HG03342 (cell line): ENCODE measurements around the gene LIPF.
"Not testable (repeated sequence)": the region's sequence is repeated elsewhere in the genome, so short reads cannot be mapped to it uniquely, and the experiment has no call there.

Source experiments
- ATAC-seq: cut with Tn5 transposase; IDR thresholded peaks from one replicate; pipeline ENCODE4 v1.9.1; 2021; ENCODE audit warnings: mild to moderate bottlenecking, moderate library complexity; ENCODE audit not compliant: unreplicated experiment

Gene LIPF

DNA sequence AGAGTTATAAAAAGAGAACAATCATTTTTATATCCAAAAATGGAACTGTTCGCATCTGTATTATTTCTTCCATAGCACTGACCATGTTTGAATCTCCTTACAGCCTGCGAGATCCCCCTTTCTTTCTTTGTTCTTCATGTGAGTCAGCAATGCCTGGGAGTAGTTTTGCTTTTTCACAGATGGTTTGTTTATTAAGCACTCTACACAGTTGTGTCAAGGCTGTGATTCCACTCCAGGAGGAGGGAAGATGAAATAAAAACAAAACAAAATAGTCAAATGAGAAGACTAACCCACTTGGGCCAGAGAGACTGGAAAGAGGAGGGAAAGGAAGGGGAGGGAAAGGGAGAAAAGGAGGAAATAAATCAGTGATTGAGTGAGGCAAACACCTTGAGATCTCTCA, 7.8 kb downstream of the LIPF start:
- ATAC-seq = no peak

DNA sequence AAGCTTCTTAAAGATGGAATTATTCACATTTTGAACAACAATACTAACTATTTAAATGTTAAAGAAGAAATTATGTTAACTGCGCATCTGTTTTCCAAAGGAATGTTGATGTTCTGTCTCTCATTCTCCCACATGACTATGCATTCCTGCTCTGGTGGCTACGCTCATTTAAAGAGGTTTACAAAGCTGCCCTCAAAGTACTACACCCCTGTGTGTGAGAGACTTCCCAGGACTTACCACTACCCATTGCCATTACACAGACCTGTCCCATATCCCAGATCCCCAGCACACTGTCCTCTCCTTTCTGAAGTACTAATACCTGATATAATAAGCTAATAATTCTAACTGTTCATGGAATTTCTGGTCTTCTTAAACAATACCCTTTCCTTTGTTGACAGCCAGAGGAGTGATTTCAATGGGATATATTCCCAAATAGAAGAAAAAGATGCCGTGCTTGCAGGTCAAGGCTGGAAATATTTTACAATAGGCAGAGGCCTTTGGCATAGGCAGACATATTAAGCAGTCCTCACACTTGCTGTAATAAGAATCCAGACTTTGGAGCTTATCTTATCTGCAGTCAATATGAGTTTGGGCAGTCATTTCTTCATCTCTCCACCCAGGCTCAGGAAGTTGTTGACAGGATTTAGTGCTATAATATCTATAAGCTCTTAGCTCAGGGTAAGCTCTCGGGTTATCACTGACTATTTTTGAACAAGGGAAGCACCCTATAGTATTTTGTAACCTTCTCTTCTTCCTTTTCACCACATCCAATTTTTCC, 12.2 kb downstream of the LIPF start:
- ATAC-seq = no peak

DNA sequence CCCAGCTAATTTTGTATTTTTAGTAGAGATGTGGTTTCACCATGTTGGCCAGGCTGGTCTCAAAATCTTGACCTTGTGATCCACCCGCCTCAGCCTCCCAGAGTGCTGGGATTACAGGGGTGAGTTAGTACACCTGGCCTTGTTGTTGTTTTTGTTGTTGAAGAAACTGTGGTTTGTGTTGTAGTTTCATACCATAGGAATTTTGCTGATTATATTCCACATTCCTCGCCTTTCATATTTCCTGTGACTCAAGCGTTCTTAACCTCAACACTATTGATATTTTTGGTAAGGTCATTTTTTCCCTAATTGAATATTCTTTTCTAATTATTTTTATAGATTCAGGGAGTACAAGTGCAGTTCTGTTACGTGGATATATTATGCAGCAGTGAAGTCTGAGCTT, 16.7 kb downstream of the LIPF start:
- no peak for ATAC-seq

GRCh38 chr10:88682491-88682890, 18.2 kb downstream of the LIPF start:
- ATAC-seq = no peak

DNA sequence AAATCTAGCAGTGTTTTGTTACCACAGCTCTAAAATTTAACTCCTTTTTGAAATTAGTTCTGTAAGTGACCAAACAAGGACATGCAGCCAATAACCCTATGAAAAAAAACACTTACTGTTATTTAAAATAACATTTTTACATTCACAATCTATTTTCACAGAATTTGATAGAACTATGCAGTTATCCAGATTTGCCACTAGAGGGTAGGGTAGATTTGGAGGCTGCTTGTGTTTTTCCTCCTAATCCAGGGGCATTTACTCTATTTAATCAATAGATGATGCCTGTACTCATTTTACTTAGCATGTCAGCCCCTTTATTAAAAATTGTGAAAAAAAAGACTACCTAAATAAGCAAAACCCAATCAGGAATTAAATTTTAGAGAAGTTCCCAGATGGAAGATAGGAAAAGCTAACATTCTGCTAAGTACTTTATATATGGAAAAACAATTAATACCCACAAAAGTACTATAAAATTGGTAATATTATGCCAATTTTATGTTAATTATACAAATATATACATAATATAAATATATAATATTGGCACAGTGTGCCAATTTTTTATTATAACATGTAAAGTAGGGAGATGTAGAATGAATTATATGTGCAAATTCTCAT, 23.7 kb downstream of the LIPF start:
- no peak for ATAC-seq

DNA sequence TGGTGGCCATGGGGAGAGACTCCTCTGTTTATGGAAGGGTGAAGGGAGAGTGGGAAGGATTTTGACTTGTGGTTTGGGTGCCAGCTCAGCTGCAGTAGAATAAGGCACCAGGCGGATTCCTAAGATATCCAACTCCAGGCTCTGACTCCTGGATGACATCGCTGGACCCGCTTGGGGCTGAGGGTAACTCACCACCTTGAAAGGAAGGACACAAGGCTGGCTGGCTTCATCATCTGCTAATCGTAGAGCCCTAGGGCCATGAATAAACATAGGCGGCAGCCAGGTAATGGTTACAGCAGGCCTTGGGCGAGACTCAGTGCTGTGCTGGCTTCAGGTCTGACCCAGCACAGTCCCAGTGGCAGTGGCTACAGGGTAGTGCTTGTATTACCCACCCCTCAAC, 25.1 kb downstream of the LIPF start:
- ATAC-seq = no peak

DNA sequence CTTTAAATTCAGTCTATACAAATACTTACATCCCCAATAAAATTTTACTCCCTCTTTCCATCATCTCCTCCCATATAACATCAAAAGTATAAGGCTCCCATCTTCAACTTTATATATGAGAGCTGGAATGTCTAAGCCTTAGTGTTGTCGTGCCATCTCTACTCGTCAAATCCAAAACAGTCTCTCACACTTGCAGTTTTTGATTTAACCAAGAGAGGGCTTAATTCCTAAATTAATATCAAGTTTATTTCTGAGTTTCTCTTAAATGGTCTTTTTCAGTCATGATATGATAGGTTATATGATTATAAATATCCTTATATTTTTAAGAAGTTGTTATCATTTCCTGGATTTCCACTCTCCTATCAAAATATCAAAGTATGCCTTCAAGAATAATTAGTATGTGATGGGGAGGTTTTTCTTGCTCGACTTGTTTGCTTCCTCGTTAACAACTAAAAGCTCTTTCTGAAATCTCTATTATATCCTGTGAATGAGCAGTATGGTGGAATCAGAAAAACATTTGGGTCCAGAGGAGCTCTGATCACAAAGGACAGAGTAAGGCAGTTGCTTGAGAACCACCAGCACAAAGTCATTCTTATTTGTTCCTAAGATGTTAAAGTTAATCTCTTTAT, 29.3 kb downstream of the LIPF start:
- ATAC-seq = no peak

DNA sequence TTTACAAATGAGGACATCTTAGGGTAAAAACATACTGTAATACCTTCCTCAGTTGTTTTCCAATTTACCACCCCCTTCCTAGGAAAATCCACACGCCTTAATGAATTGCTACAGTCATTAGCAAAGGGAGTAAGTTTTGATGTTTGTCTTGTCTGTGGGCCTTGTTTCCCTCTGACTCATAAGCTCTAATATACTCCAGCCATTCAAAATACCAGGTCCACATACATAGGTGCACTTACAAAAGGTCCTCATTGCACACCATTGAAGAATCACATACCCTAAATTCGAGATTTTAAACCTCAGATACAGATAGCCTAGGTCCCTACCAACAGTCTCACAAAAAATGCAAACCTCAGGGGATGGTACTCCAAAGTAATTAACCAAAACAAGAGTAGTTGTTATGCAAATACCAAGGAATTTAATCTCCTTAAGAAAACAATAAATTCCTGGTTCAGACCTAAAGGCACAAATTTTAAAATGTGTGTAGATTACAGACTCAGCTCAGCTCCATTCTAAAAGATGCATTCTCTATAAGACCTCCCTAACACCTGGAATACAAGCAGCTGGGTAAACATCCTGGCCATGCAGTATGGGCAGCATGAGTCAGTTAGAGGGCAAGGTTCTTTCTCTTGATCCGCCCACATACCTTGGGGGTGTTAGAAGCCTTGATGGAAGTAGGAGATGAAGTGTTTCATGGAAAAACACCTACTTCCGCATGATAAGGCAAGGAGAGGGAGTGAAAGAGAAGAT, 38.8 kb downstream of the LIPF start:
- no peak for ATAC-seq

GRCh38 chr10:88705958-88706357, 41.7 kb downstream of the LIPF start, which contains the start of gene LIPK:
LIPK (plus strand) TSS chr10:88706249; CDS start chr10:88724544, 18,295 bp downstream.
- ATAC-seq = no peak

DNA sequence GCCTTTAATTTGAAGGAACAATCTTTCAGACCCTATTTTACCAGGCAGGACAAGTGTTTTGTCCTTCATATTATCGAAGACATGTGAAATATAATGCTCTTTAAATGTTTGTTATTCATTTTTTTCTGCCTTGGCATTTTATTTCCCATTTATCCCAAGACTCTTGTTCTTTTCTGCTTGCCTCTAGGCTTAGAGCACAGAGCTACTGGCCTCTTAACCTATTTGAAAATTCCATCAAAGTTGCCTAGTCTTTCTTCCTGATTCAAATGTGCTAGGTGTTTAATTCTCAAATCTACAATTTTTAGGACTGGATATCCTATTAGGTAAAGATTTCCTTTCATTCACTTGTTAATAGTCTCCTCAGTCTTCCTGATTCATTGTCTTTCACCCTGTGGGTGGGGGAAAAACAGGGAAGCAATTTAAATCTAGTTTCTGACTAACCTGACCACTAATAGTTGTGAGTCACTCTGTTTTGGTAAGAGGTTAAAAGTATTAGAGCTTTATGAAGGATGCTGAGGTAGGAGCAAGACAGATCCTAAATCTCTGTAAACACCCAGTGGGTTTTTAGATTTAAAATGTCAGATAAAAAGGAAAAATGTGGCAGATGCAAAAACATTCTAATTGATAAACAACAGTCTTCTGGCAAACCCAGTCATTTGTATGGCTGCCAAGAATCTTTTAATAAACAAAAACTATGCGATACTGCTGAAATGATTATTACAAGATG, 43.4 kb downstream of the LIPF start:
- no peak for ATAC-seq

DNA sequence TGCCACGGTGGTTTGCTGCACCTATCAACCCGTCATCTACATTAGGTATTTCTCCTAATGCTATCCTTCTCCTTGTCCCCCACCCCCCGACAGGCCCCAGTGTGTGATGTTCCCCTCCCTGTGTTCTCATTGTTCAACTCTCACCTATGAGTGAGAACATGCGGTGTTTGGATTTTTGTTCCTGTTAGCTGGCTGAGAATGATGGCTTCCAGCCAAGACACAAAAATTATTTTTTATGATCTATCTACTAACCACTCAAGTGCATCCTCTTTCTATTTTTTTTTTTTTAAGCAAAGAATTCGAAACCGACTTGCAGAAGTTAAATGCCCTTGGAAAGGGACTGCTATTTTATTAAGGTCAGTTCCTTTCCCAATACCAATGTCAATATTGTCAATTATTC, 45.1 kb downstream of the LIPF start:
- ATAC-seq = not testable (repeated sequence)

GRCh38 chr10:88715517-88715916, 51.3 kb downstream of the LIPF start:
- ATAC-seq = no peak

DNA sequence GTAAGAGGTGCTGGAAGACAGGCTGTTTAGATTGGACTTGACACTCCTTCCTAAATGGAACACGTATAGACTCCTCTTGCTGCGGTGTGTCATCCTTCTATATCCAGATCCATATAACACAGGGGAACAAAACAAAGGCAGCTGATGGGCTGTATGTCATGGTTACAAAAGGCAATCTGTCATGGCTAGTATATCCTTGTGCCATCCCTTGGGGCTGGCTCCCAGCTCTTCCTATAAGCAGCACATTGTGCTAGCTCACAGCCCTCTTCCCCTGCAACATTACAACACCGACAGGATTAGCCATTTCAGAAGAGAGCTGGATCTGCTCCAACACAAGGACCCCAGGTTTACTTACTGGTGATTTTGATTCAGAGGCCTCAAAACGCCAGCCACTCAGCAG, 57.1 kb downstream of the LIPF start:
- ATAC-seq = no peak

- ATAC-seq = peak; percentile 56
Measured at GRCh38 chr10:88725798-88726197, 61.6 kb downstream of the LIPF start.

- no peak for ATAC-seq
Measured at GRCh38 chr10:88728107-88728763, 64.0 kb downstream of the LIPF start.
